Measurements from ENCODE around the gene MAN1C1.

GRCh38 chr1:25715888-25716287 lies 99.3 kb downstream of the MAN1C1 start:
- TF ChIP-seq, protein P1, sequence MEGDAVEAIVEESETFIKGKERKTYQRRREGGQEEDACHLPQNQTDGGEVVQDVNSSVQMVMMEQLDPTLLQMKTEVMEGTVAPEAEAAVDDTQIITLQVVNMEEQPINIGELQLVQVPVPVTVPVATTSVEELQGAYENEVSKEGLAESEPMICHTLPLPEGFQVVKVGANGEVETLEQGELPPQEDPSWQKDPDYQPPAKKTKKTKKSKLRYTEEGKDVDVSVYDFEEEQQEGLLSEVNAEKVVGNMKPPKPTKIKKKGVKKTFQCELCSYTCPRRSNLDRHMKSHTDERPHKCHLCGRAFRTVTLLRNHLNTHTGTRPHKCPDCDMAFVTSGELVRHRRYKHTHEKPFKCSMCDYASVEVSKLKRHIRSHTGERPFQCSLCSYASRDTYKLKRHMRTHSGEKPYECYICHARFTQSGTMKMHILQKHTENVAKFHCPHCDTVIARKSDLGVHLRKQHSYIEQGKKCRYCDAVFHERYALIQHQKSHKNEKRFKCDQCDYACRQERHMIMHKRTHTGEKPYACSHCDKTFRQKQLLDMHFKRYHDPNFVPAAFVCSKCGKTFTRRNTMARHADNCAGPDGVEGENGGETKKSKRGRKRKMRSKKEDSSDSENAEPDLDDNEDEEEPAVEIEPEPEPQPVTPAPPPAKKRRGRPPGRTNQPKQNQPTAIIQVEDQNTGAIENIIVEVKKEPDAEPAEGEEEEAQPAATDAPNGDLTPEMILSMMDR (IDR thresholded peaks at IDR 0.05), result no peak
- no peak for TF ChIP-seq EZH2 (IDR thresholded peaks at IDR 0.05; ENCODE audit: borderline replicate concordance, insufficient read depth, low read depth, low read length, poor library complexity, severe bottlenecking)
